ENCODE measurements around the gene CENPVL1. TPM values are rescaled to one million over a fixed set of nuclear protein-coding genes. Genes with fewer than 3 reads are reported as not detected.

The CENPVL1 gene
- not detected in 2 replicates for total RNA-seq

GRCh38 chrX:51710277-51711164, at the start of gene CENPVL1:
Gene CENPVL1, plus strand, starts transcription at chrX:51710512. Its CDS starts 0 bp downstream, at chrX:51710512.

GRCh38 chrX:51682720-51683062, 27.6 kb upstream of the CENPVL1 start, which contains the start of gene CENPVL2:
Gene CENPVL2, minus strand, starts transcription at chrX:51682831. Its CDS starts 0 bp downstream, at chrX:51682831.

GRCh38 chrX:51743179-51743957, 33.1 kb downstream of the CENPVL1 start, which contains the start of gene GSPT2:
Gene GSPT2, plus strand, starts transcription at chrX:51743442. Its CDS starts 185 bp downstream, at chrX:51743627.

Other genes with a start within 250 kb of the CENPVL1 start
- 0.44 and 2.7 TPM in 2 replicates for gene NUDT11, start 213.9 kb upstream of the CENPVL1 start, total RNA-seq
- not detected in 2 replicates for gene CENPVL3, start 91.6 kb upstream of the CENPVL1 start, total RNA-seq
- gene CENPVL2, start 27.7 kb upstream of the CENPVL1 start, total RNA-seq, result not detected in 2 replicates
- gene GSPT2, start 32.9 kb downstream of the CENPVL1 start, total RNA-seq, result 5.7 and 6.3 TPM in 2 replicates
- gene MAGED1, start 183.1 kb downstream of the CENPVL1 start, total RNA-seq, result 188 and 256 TPM in 2 replicates

All from placental pericyte (primary cell).